K562 (cell line): ENCODE results near the gene NT5E. TPM values are rescaled to one million over a fixed set of nuclear protein-coding genes. Genes with fewer than 3 reads are reported as not detected.

ENCODE experiments used
- ATAC-seq: fragments of 200-7000 bp; cut with Tn5 transposase; 3 replicates; pipeline ENCODE4 v1.9.1; 2020; ENCODE audit warnings: moderate library complexity
- BruUV-seq: library from RNA; stranded (reverse); fragments of 400-500 nt; replicated peaks from 2 replicates; lab custom pipeline; 2021; lab: Mats Ljungman, UMichigan
- CTCF ChIA-PET: fragments of 300-600 bp; formaldehyde crosslinking; extraction: SDS; loops from one replicate; lab custom pipeline; 2021; ENCODE audit warnings: low intra/inter-chr PET ratio; lab: Yijun Ruan, JAX
- POLR2A ChIA-PET: fragments of 300-600, 350-650 bp; sonication (Branson Sonifier 250); formaldehyde crosslinking; extraction: SDS; loops from one replicate; lab custom pipeline; 2021; ENCODE audit warnings: antibody characterized with exemption, inconsistent platforms; lab: Yijun Ruan, JAX
- DNase-seq, 4 experiments: peaks; one replicate each; pipeline versions ENCODE4 v3.0.0 to v3.0.0-alpha.2; 2011 to 2018; ENCODE audit warnings: low spot score in 3 of 4, mixed read lengths in 3 of 4; ENCODE audit errors: extremely low read depth in 1 of 4
- FAIRE-seq: peaks from 2 replicates; lab custom pipeline; 2011; peaks lifted over from hg19 to GRCh38; lab: Jason Lieb, UNC
- H2AFZ ChIP-seq: 2 replicates; pipeline ENCODE4 v1.6.0; 2011; ENCODE audit warnings: low read depth, low read length, control low read depth, inconsistent platforms
- H3K27ac ChIP-seq: fragments of 200-600 bp; 3 replicates; pipeline ENCODE4 v1.8.0; 2011; ENCODE audit warnings: low read depth, mild to moderate bottlenecking, control low read depth, inconsistent platforms, low read length, moderate library complexity, mixed read lengths; ENCODE audit errors: extremely low read depth
- H3K27me3 ChIP-seq, 2 experiments: fragments of 300-600 bp in 1 of 2; 2 replicates in 1 of 2; 3 replicates in 1 of 2; pipeline versions ENCODE4 v1.6.0 to v1.8.0; 2011; ENCODE audit warnings: inconsistent platforms in 2 of 2, low read length in 2 of 2, mild to moderate bottlenecking in 1 of 2, mixed read lengths in 1 of 2, moderate library complexity in 1 of 2; ENCODE audit not compliant: control insufficient read depth in 2 of 2, insufficient read depth in 2 of 2
- H3K36me3 ChIP-seq: fragments of 300-600 bp; 3 replicates; pipeline ENCODE4 v1.8.0; 2011; ENCODE audit warnings: mild to moderate bottlenecking, low read length, inconsistent platforms; ENCODE audit not compliant: control insufficient read depth, insufficient read depth
- H3K4me1 ChIP-seq, 2 experiments: fragments of 200-600 bp in 1 of 2; replicated peaks in 1 of 2; 2 replicates in 1 of 2; 3 replicates in 1 of 2; pipeline versions ENCODE4 v1.5.1 to v1.8.0; 2011; ENCODE audit warnings: inconsistent platforms in 2 of 2, low read length in 2 of 2, mild to moderate bottlenecking in 1 of 2, mixed read lengths in 1 of 2, moderate library complexity in 1 of 2; ENCODE audit not compliant: control insufficient read depth in 2 of 2, insufficient read depth in 2 of 2
- H3K4me2 ChIP-seq: 2 replicates; pipeline ENCODE4 v1.6.1; 2011; ENCODE audit warnings: low read length, control low read depth, inconsistent platforms, mixed read lengths; ENCODE audit not compliant: insufficient read depth
- H3K4me3 ChIP-seq: fragments of 200-600 bp; sonication (generic), shearing (Covaris generic); 2 replicates; pipeline ENCODE4 v1.5.1; 2016; ENCODE audit warnings: control low read depth, inconsistent platforms
- H3K79me2 ChIP-seq: fragments of 200-600 bp; 3 replicates; pipeline ENCODE4 v1.8.0; 2011; ENCODE audit warnings: low read length, inconsistent platforms; ENCODE audit not compliant: control insufficient read depth, insufficient read depth
- H3K9ac ChIP-seq, 2 experiments: 2 replicates each; pipeline versions ENCODE4 v1.6.0 to v1.6.1; 2011; ENCODE audit warnings: low read depth in 2 of 2, low read length in 2 of 2, control low read depth in 1 of 2, inconsistent platforms in 1 of 2, mild to moderate bottlenecking in 1 of 2, mixed read lengths in 1 of 2; ENCODE audit not compliant: insufficient read depth in 1 of 2
- H3K9me1 ChIP-seq: one replicate; pipeline ENCODE4 v1.6.0; 2011; ENCODE audit warnings: inconsistent platforms, mild to moderate bottlenecking, low read length, moderate library complexity; ENCODE audit not compliant: control insufficient read depth, insufficient read depth
- H3K9me3 ChIP-seq: replicated peaks from 2 replicates; pipeline ENCODE4 v1.5.1; 2011; ENCODE audit warnings: low read depth, low read length, inconsistent platforms; ENCODE audit not compliant: control insufficient read depth, insufficient read depth
- H4K20me1 ChIP-seq: replicated peaks from 2 replicates; pipeline ENCODE4 v1.6.1; 2011; ENCODE audit warnings: low read length, inconsistent platforms, mixed read lengths; ENCODE audit not compliant: control insufficient read depth, insufficient read depth
- BACH1 ChIP-seq: fragments of 200-800 bp; sonication (Bioruptor generic); IDR thresholded peaks from 2 replicates; pipeline ENCODE4 v1.6.1; 2016; ENCODE audit warnings: missing genetic modification characterization, missing compliant biosample characterization
- EGR1 ChIP-seq: fragments of 450-650 bp; conservative IDR thresholded peaks from 2 replicates; pipeline ENCODE4 v1.6.1; 2017; ENCODE audit warnings: mild to moderate bottlenecking
- HOMEZ ChIP-seq: fragments of 250-450 bp; sonication (Bioruptor Pico); IDR thresholded peaks from 2 replicates; pipeline ENCODE4 v1.4.0; 2020; ENCODE audit warnings: mild to moderate bottlenecking, moderate library complexity
- PCBP1 ChIP-seq: fragments of 200-400 bp; formaldehyde crosslinking; IDR thresholded peaks from 2 replicates; pipeline ENCODE4 v1.6.1; 2018; ENCODE audit warnings: mild to moderate bottlenecking, low read depth, low read length; ENCODE audit not compliant: poor library complexity, severe bottlenecking
- SLC30A9 ChIP-seq: fragments of 250-450 bp; sonication (Bioruptor Pico); IDR thresholded peaks from 2 replicates; pipeline ENCODE4 v1.8.0; 2022; ENCODE audit warnings: mild to moderate bottlenecking, moderate library complexity
- ZNF57 ChIP-seq: fragments of 450-650 bp; formaldehyde crosslinking; IDR thresholded peaks from 2 replicates; pipeline ENCODE4 v1.4.0; 2020; ENCODE audit warnings: mild to moderate bottlenecking, moderate library complexity
- WGBS: fragments of 100-300 bp; shearing (Covaris generic); methylation state at CpG from one replicate; pipeline ENCODE4 v1.1.6; 2016; ENCODE audit warnings: low coverage, mixed read lengths; ENCODE audit not compliant: insufficient coverage; ENCODE audit errors: missing lambda C conversion rate; 5-methylcytosine and 5-hydroxymethylcytosine counted together
- in situ Hi-C: fragments of 300-500 bp; cut with MboI; formaldehyde crosslinking; loops from 4 replicates; pipeline ENCODE4 v1.15.0; 2018; ENCODE audit warnings: inconsistent platforms, mixed read lengths
- intact Hi-C: fragments of 100-400 bp; cut with micrococcal nuclease; formaldehyde crosslinking; loops from 2 replicates; pipeline ENCODE4 v1.14.2; 2022
- polyA plus RNA-seq, 8 experiments: library from polyadenylated mRNA; depleted of rRNA in 4 of 8; stranded (reverse) in 5 of 8; unstranded in 3 of 8; fragments of >200 nt; fragmentation: Nextera tagmentation in 2 of 8; fragmentation: Illumina TruSeq in 1 of 8; extraction: Ambion mirVana in 2 of 8; extraction: Trizol in 1 of 8; gene quantifications; 2 replicates each; pipeline versions ENCODE4 v1.2.1 to v1.2.3, GENCODE V29; 2011 to 2014; ENCODE audit warnings: inconsistent platforms in 1 of 8, missing spikeins in 1 of 8
- total RNA-seq, 7 experiments: library from RNA; depleted of rRNA in 6 of 7; stranded (reverse); fragments of >200 nt in 6 of 7; fragmentation: Illumina TruSeq in 2 of 7; extraction: Trizol in 2 of 7; gene quantifications; 2 replicates each; pipeline versions ENCODE4 v1.2.1 to v1.2.3, GENCODE V29; 2011 to 2021; ENCODE audit warnings: low replicate concordance in 1 of 7
- TF ChIP-seq, protein P1 (sequence below): fragments of 450-650 bp; IDR thresholded peaks from 2 replicates; pipeline ENCODE4 v1.6.1; 2014; ENCODE audit warnings: low read depth, mild to moderate bottlenecking, moderate library complexity, borderline replicate concordance
- TF ChIP-seq, protein P2 (sequence below): fragments of 450-650 bp; IDR thresholded peaks from 2 replicates; pipeline ENCODE4 v1.6.1; 2016; ENCODE audit warnings: low read depth, mild to moderate bottlenecking, moderate library complexity
- TF ChIP-seq, protein P3 (sequence below), 2 experiments: fragments of 450-650 bp; IDR thresholded peaks; 2 replicates each; pipeline ENCODE4 v1.6.1; 2016

NT5E gene
- total and polyA plus RNA-seq, 9 of the 15 experiments (the other 6 are each of a cell fraction or from before 2014, with no cell fraction given): 0.01 to 0.13 TPM; not detected in 7

GRCh38 chr6:85468326-85468725 is 18.4 kb downstream of the NT5E start:
- POLR2A ChIA-PET: no interaction called here
- intact Hi-C loops (no loop called here), in situ Hi-C loops (no loop called here)
- FAIRE-seq (no peak), ATAC-seq (no peak), DNase-seq (no peak)
- Histone ChIP-seq H3K79me2 (no peaks in the 10 kb centered on the region), H3K4me2 (no peak overlapping the region), H3K9ac (no peak overlapping the region), H4K20me1 (no peaks in the 10 kb centered on the region), H3K27ac (no peak overlapping the region), H3K4me1 (no peaks in the 10 kb centered on the region), H2AFZ (no peak overlapping the region), H3K36me3 (no peaks in the 10 kb centered on the region), H3K9me1 (no peaks in the 10 kb centered on the region), H3K9me3 (no peaks in the 10 kb centered on the region), H3K27me3 (peaks cover 0 to 2% of the 10 kb centered on the region in 2 experiments; a peak in 1 of 5 replicates), H3K4me3 (no peak overlapping the region)
- TF ChIP-seq EGR1: no peak
- no peak for TF ChIP-seq BACH1 (tag)
- no peak for TF ChIP-seq SLC30A9 (CRISPR knock-in tag)
- no TSS peak for BruUV-seq
- CTCF ChIA-PET: no interaction called here

- Histone ChIP-seq H3K27me3 (no peaks in the 10 kb centered on the region; a peak in 1 of 5 replicates), H3K4me2 (no peak overlapping the region), H3K9me1 (no peaks in the 10 kb centered on the region), H3K36me3 (no peaks in the 10 kb centered on the region), H3K4me1 (no peaks in the 10 kb centered on the region), H3K79me2 (no peaks in the 10 kb centered on the region), H3K4me3 (no peak overlapping the region), H4K20me1 (no peaks in the 10 kb centered on the region), H2AFZ (no peak overlapping the region), H3K9me3 (no peaks in the 10 kb centered on the region), H3K9ac (no peak overlapping the region), H3K27ac (no peak overlapping the region)
- no peak for DNase-seq
- ChIA-PET POLR2A (no interaction called here), CTCF (interaction anchor here (0.5 kb wide), 1 partner anchor 28 kb away, joined by 3 read pairs; no protein-coding TSS in a partner anchor)
- intact Hi-C loops (no loop called here), in situ Hi-C loops (no loop called here)
- no peak for ATAC-seq
- FAIRE-seq: no peak
- 0% methylated on average over 2 of the region's 2 CpGs for WGBS
- BruUV-seq: no TSS peak
- TF ChIP-seq, protein P1, sequence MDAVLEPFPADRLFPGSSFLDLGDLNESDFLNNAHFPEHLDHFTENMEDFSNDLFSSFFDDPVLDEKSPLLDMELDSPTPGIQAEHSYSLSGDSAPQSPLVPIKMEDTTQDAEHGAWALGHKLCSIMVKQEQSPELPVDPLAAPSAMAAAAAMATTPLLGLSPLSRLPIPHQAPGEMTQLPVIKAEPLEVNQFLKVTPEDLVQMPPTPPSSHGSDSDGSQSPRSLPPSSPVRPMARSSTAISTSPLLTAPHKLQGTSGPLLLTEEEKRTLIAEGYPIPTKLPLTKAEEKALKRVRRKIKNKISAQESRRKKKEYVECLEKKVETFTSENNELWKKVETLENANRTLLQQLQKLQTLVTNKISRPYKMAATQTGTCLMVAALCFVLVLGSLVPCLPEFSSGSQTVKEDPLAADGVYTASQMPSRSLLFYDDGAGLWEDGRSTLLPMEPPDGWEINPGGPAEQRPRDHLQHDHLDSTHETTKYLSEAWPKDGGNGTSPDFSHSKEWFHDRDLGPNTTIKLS: no peak
- TF ChIP-seq PCBP1 (no peak), ZNF57 (no peak), HOMEZ (CRISPR knock-in tag) (no peak)
- TF ChIP-seq, protein P2, sequence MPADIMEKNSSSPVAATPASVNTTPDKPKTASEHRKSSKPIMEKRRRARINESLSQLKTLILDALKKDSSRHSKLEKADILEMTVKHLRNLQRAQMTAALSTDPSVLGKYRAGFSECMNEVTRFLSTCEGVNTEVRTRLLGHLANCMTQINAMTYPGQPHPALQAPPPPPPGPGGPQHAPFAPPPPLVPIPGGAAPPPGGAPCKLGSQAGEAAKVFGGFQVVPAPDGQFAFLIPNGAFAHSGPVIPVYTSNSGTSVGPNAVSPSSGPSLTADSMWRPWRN: no peak
- TF ChIP-seq, protein P3, sequence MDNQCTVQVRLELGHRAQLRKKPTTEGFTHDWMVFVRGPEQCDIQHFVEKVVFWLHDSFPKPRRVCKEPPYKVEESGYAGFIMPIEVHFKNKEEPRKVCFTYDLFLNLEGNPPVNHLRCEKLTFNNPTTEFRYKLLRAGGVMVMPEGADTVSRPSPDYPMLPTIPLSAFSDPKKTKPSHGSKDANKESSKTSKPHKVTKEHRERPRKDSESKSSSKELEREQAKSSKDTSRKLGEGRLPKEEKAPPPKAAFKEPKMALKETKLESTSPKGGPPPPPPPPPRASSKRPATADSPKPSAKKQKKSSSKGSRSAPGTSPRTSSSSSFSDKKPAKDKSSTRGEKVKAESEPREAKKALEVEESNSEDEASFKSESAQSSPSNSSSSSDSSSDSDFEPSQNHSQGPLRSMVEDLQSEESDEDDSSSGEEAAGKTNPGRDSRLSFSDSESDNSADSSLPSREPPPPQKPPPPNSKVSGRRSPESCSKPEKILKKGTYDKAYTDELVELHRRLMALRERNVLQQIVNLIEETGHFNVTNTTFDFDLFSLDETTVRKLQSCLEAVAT (IDR thresholded peaks at IDR 0.05): no peak
These were observed 19.6 kb downstream of the NT5E start for GRCh38 chr6:85469276-85470022.
